ENCODE measurements around the gene PWP2. TPM values are rescaled to one million over a fixed set of nuclear protein-coding genes. Genes with fewer than 3 reads are reported as not detected.

Gene PWP2
- total RNA-seq = 11.9 and 23.5 TPM in 2 replicates

DNA sequence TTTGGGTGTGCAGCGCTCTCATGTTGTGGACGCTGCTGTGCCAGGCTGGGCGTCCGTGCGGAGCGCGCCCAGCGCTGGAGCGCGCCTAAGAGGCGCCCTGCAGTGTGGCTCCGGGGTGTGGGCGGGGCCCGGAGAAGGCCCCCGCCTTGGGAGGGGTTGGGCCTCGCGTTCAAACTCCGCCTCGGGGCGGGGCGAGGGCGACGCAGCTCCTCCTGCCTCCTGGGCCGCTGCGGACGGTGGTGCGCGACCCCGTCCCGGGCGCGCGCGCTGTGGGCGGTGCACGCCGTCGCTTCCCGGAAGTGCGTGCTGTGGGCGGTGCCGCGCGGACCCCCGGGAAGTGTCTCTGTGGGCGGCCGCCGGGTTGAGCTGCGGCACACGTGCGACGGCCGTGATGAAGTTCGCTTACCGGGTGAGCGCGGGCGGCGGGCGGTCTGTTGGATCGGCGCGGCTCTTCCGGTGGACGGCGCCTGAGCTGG lies at the start of gene PWP2:
PWP2 (plus strand) TSS at position 374 of the 476 bp plus-strand sequence; CDS start at position 392, 18 bp downstream.

Other genes starting within 250 kb of the PWP2 start
- gene AGPAT3, start 242.2 kb upstream of the PWP2 start, total RNA-seq = 55.6 and 57.8 TPM in 2 replicates
- gene TRAPPC10, start 95.1 kb upstream of the PWP2 start, total RNA-seq = 21.4 and 22.0 TPM in 2 replicates
- gene GATD3, start 26.3 kb downstream of the PWP2 start, total RNA-seq = 11.7 and 25.7 TPM in 2 replicates
- 0.16 and 1.3 TPM in 2 replicates for gene ICOSLG, start 133.5 kb downstream of the PWP2 start, total RNA-seq
- gene DNMT3L, start 154.5 kb downstream of the PWP2 start, total RNA-seq = not detected in 2 replicates
- 0.13 TPM in 1 of 2 replicates, not detected in the other for gene AIRE, start 178.5 kb downstream of the PWP2 start, total RNA-seq
- 80.5 and 89.5 TPM in 2 replicates for gene PFKL, start 192.7 kb downstream of the PWP2 start, total RNA-seq
- 20.0 and 29.0 TPM in 2 replicates for gene CFAP410, start 232.0 kb downstream of the PWP2 start, total RNA-seq
- gene TRPM2, start 246.2 kb downstream of the PWP2 start, total RNA-seq = 1.3 and 2.1 TPM in 2 replicates

Data from mesangial cell (primary cell).